IMR-90 (cell line): ENCODE data around the gene COX10. TPM values are rescaled to one million over a fixed set of nuclear protein-coding genes. Genes with fewer than 3 reads are reported as not detected.

Source experiments
- ATAC-seq: fragments of 200-7000 bp; cut with Tn5 transposase; 2 replicates; pipeline ENCODE4 v1.9.1; 2020; ENCODE audit warnings: low read depth, mild to moderate bottlenecking, moderate library complexity
- BruUV-seq: library from RNA; stranded (reverse); fragments of 400-500 nt; replicated peaks from 2 replicates; lab custom pipeline; 2021; lab: Mats Ljungman, UMichigan
- CTCF ChIA-PET: fragments of 300-600 bp; formaldehyde crosslinking; extraction: SDS; loops from one replicate; lab custom pipeline; 2021; ENCODE audit warnings: antibody characterized with exemption; lab: Yijun Ruan, JAX
- POLR2A ChIA-PET: fragments of 300-600 bp; sonication (Branson Sonifier 250); formaldehyde crosslinking; loops from one replicate; lab custom pipeline; 2022; ENCODE audit warnings: antibody characterized with exemption; ENCODE audit not compliant: unreplicated experiment; lab: Charles Lee
- DNase-seq: peaks from one replicate; pipeline ENCODE4 v3.0.0; 2013
- H2AFZ ChIP-seq: replicated peaks from 2 replicates; pipeline ENCODE3; 2013; ENCODE audit warnings: low read length, mild to moderate bottlenecking; ENCODE audit not compliant: poor library complexity
- H2AK5ac ChIP-seq: 2 replicates; pipeline ENCODE4 v1.6.1; 2013; ENCODE audit warnings: low read depth, low read length, inconsistent platforms
- H2AK9ac ChIP-seq: replicated peaks from 2 replicates; pipeline ENCODE3; 2013; ENCODE audit warnings: mild to moderate bottlenecking, low read depth, low read length, moderate library complexity; ENCODE audit not compliant: poor library complexity
- H2BK120ac ChIP-seq: 2 replicates; pipeline ENCODE4 v1.6.1; 2013; ENCODE audit warnings: low read depth, low read length, inconsistent platforms
- H2BK15ac ChIP-seq: 3 replicates; pipeline ENCODE4 v1.6.1; 2013; ENCODE audit warnings: low read depth, low read length, inconsistent platforms
- H2BK20ac ChIP-seq: 2 replicates; pipeline ENCODE4 v1.6.1; 2013; ENCODE audit warnings: low read depth, mild to moderate bottlenecking, inconsistent platforms, low read length, moderate library complexity
- H2BK5ac ChIP-seq: 2 replicates; pipeline ENCODE4 v1.6.1; 2013; ENCODE audit warnings: mild to moderate bottlenecking, low read depth, low read length, inconsistent platforms; ENCODE audit not compliant: poor library complexity, severe bottlenecking
- H3K14ac ChIP-seq: replicated peaks from 2 replicates; pipeline ENCODE4 v1.6.1; 2013; ENCODE audit warnings: low read depth, low read length, inconsistent platforms
- H3K18ac ChIP-seq: 2 replicates; pipeline ENCODE4 v1.6.1; 2013; ENCODE audit warnings: low read depth, low read length, control low read depth
- H3K23ac ChIP-seq: 2 replicates; pipeline ENCODE4 v1.6.1; 2013; ENCODE audit warnings: low read depth, low read length, inconsistent platforms
- H3K27ac ChIP-seq: 2 replicates; pipeline ENCODE4 v1.5.1; 2013; ENCODE audit warnings: mild to moderate bottlenecking, control low read depth, low read length; ENCODE audit not compliant: insufficient read depth
- H3K27me3 ChIP-seq: 2 replicates; pipeline ENCODE4 v1.6.1; 2013; ENCODE audit warnings: low read length; ENCODE audit not compliant: control insufficient read depth, insufficient read depth
- H3K36me3 ChIP-seq: 2 replicates; pipeline ENCODE4 v1.6.1; 2013; ENCODE audit warnings: low read length, mixed read lengths; ENCODE audit not compliant: control insufficient read depth, insufficient read depth
- H3K4ac ChIP-seq: 2 replicates; pipeline ENCODE4 v1.6.1; 2013; ENCODE audit warnings: low read depth, low read length, inconsistent platforms
- H3K4me1 ChIP-seq: 2 replicates; pipeline ENCODE4 v1.6.1; 2013; ENCODE audit warnings: low read length, mixed read lengths; ENCODE audit not compliant: control insufficient read depth, insufficient read depth
- H3K4me2 ChIP-seq: 2 replicates; pipeline ENCODE4 v1.6.1; 2013; ENCODE audit warnings: low read depth, mild to moderate bottlenecking, control low read depth, low read length, moderate library complexity
- H3K4me3 ChIP-seq: 2 replicates; pipeline ENCODE4 v1.5.1; 2013; ENCODE audit warnings: low read depth, mild to moderate bottlenecking, control low read depth, low read length, moderate library complexity; ENCODE audit not compliant: insufficient read depth
- H3K56ac ChIP-seq: 2 replicates; pipeline ENCODE4 v1.6.1; 2013; ENCODE audit warnings: low read length, inconsistent platforms; ENCODE audit not compliant: insufficient read depth; ENCODE audit errors: extremely low read depth
- H3K79me1 ChIP-seq, 2 experiments: 2 replicates each; pipeline ENCODE4 v1.6.1; 2013; ENCODE audit warnings: low read length in 2 of 2, inconsistent platforms in 1 of 2, low read depth in 1 of 2
- H3K9ac ChIP-seq: 2 replicates; pipeline ENCODE4 v1.6.1; 2013; ENCODE audit warnings: low read depth, low read length, control low read depth
- H3K9me1 ChIP-seq: 2 replicates; pipeline ENCODE4 v1.6.1; 2013; ENCODE audit warnings: low read length, inconsistent platforms; ENCODE audit not compliant: insufficient read depth
- H3K9me3 ChIP-seq: 2 replicates; pipeline ENCODE4 v1.6.1; 2013; ENCODE audit warnings: low read length; ENCODE audit not compliant: control insufficient read depth, insufficient read depth
- H4K20me1 ChIP-seq: 2 replicates; pipeline ENCODE4 v1.6.1; 2013; ENCODE audit warnings: low read length, inconsistent platforms; ENCODE audit not compliant: insufficient read depth
- H4K5ac ChIP-seq: 2 replicates; pipeline ENCODE4 v1.6.1; 2013; ENCODE audit warnings: mild to moderate bottlenecking, low read depth, low read length, control low read depth
- H4K8ac ChIP-seq, 2 experiments: 2 replicates each; pipeline ENCODE4 v1.6.1; 2013; ENCODE audit warnings: low read depth in 2 of 2, low read length in 2 of 2, control low read depth in 1 of 2, inconsistent platforms in 1 of 2
- H4K91ac ChIP-seq: 2 replicates; pipeline ENCODE4 v1.6.1; 2013; ENCODE audit warnings: low read depth, low read length, inconsistent platforms; ENCODE audit not compliant: insufficient read depth
- BHLHE40 ChIP-seq: fragments of 150-350 bp; IDR thresholded peaks from 2 replicates; pipeline ENCODE4 v1.6.1; 2016; ENCODE audit warnings: mild to moderate bottlenecking, low read depth, low read length
- CEBPB ChIP-seq: IDR thresholded peaks from 2 replicates; pipeline ENCODE4 v1.6.1; 2012; ENCODE audit warnings: low read depth, low read length, improper control_type of control experiment
- CHD1 ChIP-seq: IDR thresholded peaks from 2 replicates; pipeline ENCODE4 v1.6.1; 2012; ENCODE audit warnings: low read depth, low read length, improper control_type of control experiment
- FOS ChIP-seq: fragments of 150-350 bp; IDR thresholded peaks from 2 replicates; pipeline ENCODE4 v1.6.1; 2016; ENCODE audit warnings: low read depth, low read length
- MAFK ChIP-seq: IDR thresholded peaks from 2 replicates; pipeline ENCODE4 v1.6.1; 2012; ENCODE audit warnings: low read depth, low read length, improper control_type of control experiment
- MAZ ChIP-seq: IDR thresholded peaks from 2 replicates; pipeline ENCODE4 v1.6.1; 2012; ENCODE audit warnings: low read depth, mild to moderate bottlenecking, low read length, improper control_type of control experiment, moderate library complexity, borderline replicate concordance
- MXI1 ChIP-seq: IDR thresholded peaks from 2 replicates; pipeline ENCODE4 v1.6.1; 2012; ENCODE audit warnings: low read depth, mild to moderate bottlenecking, low read length, moderate library complexity, borderline replicate concordance
- NFE2L2 ChIP-seq: fragments of 150-350 bp; IDR thresholded peaks from 2 replicates; pipeline ENCODE4 v1.6.1; 2016; ENCODE audit warnings: low read depth, mild to moderate bottlenecking, low read length
- POLR2A ChIP-seq: IDR thresholded peaks from 2 replicates; pipeline ENCODE4 v1.6.1; 2012; ENCODE audit warnings: mild to moderate bottlenecking, low read depth, low read length
- RAD21 ChIP-seq: IDR thresholded peaks from 2 replicates; pipeline ENCODE4 v1.6.1; 2012; ENCODE audit warnings: low read length, improper control_type of control experiment
- RFX5 ChIP-seq: IDR thresholded peaks from 2 replicates; pipeline ENCODE4 v1.8.0; 2012; ENCODE audit warnings: low read depth, mild to moderate bottlenecking, low read length, moderate library complexity
- USF2 ChIP-seq: fragments of 150-350 bp; IDR thresholded peaks from 2 replicates; pipeline ENCODE4 v1.6.1; 2017; ENCODE audit warnings: mild to moderate bottlenecking, antibody characterized with exemption, low read length, low read depth
- WGBS, 2 experiments: methylation state at CpG; one replicate each; pipeline versions ENCODE4 v1.1.5 to v1.1.7; 2013; ENCODE audit warnings: missing lambda C conversion rate in 2 of 2; ENCODE audit not compliant: insufficient read length in 1 of 2; ENCODE audit errors: extremely low coverage in 2 of 2; 5-methylcytosine and 5-hydroxymethylcytosine counted together
- dilution Hi-C: fragments of 300-500 bp; cut with HindIII; formaldehyde crosslinking; loops from one replicate; pipeline ENCODE4 v1.14.3; 2018; ENCODE audit warnings: low sequenced_read_pairs; ENCODE audit not compliant: unreplicated experiment
- in situ Hi-C: fragments of 300-500 bp; cut with MboI; formaldehyde crosslinking; loops from 3 replicates; pipeline ENCODE4 v1.14.3; 2019; ENCODE audit warnings: low sequenced_read_pairs, inconsistent platforms, mixed read lengths
- intact Hi-C: fragments of 100-400 bp; cut with micrococcal nuclease; formaldehyde crosslinking; loops from 2 replicates; pipeline ENCODE4 v1.10.0; 2022
- polyA plus RNA-seq, 3 experiments: library from polyadenylated mRNA; depleted of rRNA; stranded (reverse); fragments of >200 nt; gene quantifications; 2 replicates each; pipeline ENCODE4 v1.2.3, GENCODE V29; 2012; ENCODE audit warnings: low replicate concordance in 1 of 3
- total RNA-seq: library from RNA; depleted of rRNA; stranded (reverse); fragments of >200 nt; gene quantifications from 2 replicates; pipeline ENCODE4 v1.2.3, GENCODE V29; 2012
- TF ChIP-seq, protein P1 (sequence below): conservative IDR thresholded peaks from 2 replicates; pipeline ENCODE4 v1.5.1; 2012; ENCODE audit warnings: mild to moderate bottlenecking, low read depth, low read length, improper control_type of control experiment

The COX10 gene
- total and polyA plus RNA-seq, 2 of the 4 experiments (the other 2 are of a cell fraction): 15.4 to 16.1 TPM

DNA sequence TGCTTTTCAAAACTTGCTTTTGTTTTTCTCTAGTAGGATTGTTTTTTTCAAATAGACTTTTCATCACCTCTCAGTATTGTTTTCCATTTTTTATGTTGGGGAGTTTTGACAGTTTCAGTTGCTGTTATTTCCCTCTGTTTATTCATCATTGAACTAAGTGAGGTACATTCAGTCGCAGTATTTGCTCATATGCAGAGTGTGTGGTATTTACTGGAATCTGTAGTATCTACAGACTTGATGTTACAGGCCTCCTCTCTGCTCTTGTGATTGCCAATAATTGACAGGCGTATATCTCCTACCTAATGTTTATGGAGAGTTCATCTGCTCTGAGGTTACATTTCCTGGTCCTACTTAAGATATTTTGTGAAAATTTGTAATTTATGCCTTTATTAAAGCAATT lies 49.6 kb downstream of the COX10 start:
- no peak overlapping the region for H2BK120ac ChIP-seq
- WGBS, 2 experiments: no CpG with 5 or more reads among the region's 2 CpGs
- no peak overlapping the region for H3K4me2 ChIP-seq
- no TSS peak for BruUV-seq
- H3K36me3 ChIP-seq: no peaks in the 10 kb centered on the region
- no peak for DNase-seq
- ChIA-PET CTCF (no interaction called here), POLR2A (no interaction called here)
- peaks cover 7% of the 10 kb centered on the region; the same call in 1 of the 2 replicates for H3K9me1 ChIP-seq
- H3K27ac ChIP-seq: no peak overlapping the region
- H2BK5ac ChIP-seq: no peak overlapping the region
- no peaks in the 10 kb centered on the region for H3K27me3 ChIP-seq
- no peak overlapping the region for H3K9ac ChIP-seq
- no peak for ATAC-seq
- intact Hi-C loops: no loop called here
- H4K5ac ChIP-seq: no peak overlapping the region
- H2AK9ac ChIP-seq: no peak overlapping the region
- no peak overlapping the region for H3K18ac ChIP-seq
- no peak overlapping the region for H3K4me3 ChIP-seq
- H3K4me1 ChIP-seq: no peaks in the 10 kb centered on the region
- H3K23ac ChIP-seq: no peak overlapping the region
- no peak overlapping the region for H4K8ac ChIP-seq
- peaks cover 2% of the 10 kb centered on the region; the same call in 1 of the 2 replicates for H4K20me1 ChIP-seq
- dilution Hi-C loops: no loop called here
- H2AFZ ChIP-seq: no peak overlapping the region
- TF ChIP-seq MAZ (no peak), RAD21 (no peak), RFX5 (no peak), MAFK (no peak), NFE2L2 (no peak), POLR2A (no peak), CEBPB (no peak), FOS (no peak), USF2 (no peak), BHLHE40 (no peak), CHD1 (no peak), MXI1 (no peak)
- TF ChIP-seq, protein P1, sequence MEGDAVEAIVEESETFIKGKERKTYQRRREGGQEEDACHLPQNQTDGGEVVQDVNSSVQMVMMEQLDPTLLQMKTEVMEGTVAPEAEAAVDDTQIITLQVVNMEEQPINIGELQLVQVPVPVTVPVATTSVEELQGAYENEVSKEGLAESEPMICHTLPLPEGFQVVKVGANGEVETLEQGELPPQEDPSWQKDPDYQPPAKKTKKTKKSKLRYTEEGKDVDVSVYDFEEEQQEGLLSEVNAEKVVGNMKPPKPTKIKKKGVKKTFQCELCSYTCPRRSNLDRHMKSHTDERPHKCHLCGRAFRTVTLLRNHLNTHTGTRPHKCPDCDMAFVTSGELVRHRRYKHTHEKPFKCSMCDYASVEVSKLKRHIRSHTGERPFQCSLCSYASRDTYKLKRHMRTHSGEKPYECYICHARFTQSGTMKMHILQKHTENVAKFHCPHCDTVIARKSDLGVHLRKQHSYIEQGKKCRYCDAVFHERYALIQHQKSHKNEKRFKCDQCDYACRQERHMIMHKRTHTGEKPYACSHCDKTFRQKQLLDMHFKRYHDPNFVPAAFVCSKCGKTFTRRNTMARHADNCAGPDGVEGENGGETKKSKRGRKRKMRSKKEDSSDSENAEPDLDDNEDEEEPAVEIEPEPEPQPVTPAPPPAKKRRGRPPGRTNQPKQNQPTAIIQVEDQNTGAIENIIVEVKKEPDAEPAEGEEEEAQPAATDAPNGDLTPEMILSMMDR: no peak
- H3K56ac ChIP-seq: no peak overlapping the region
- H2AK5ac ChIP-seq: no peak overlapping the region
- H2BK20ac ChIP-seq: no peak overlapping the region
- H4K91ac ChIP-seq: no peak overlapping the region
- peaks cover 34 to 41% of the 10 kb centered on the region in 2 experiments for H3K79me1 ChIP-seq
- H3K14ac ChIP-seq: no peak overlapping the region
- in situ Hi-C loops: no loop called here
- H3K4ac ChIP-seq: no peak overlapping the region
- H2BK15ac ChIP-seq: no peak overlapping the region
- H3K9me3 ChIP-seq: no peaks in the 10 kb centered on the region
